LNCaP clone FGC (cell line): Measurements from ENCODE around the gene TFCP2L1.

Source experiments
- DNase-seq: peaks from one replicate; pipeline ENCODE4 v3.0.0-alpha.2; 2011; ENCODE audit warnings: low read depth
- H3K4me3 ChIP-seq: 2 replicates; pipeline ENCODE4 v1.5.1; 2011; ENCODE audit warnings: mild to moderate bottlenecking, low read depth, low read length, control low read depth
- TF ChIP-seq, protein P1 (sequence below): IDR thresholded peaks from 2 replicates; pipeline ENCODE4 v1.5.1; 2012; ENCODE audit warnings: mild to moderate bottlenecking; ENCODE audit not compliant: control insufficient read depth, insufficient read depth; ENCODE audit errors: extremely low read depth

TFCP2L1 gene

DNA sequence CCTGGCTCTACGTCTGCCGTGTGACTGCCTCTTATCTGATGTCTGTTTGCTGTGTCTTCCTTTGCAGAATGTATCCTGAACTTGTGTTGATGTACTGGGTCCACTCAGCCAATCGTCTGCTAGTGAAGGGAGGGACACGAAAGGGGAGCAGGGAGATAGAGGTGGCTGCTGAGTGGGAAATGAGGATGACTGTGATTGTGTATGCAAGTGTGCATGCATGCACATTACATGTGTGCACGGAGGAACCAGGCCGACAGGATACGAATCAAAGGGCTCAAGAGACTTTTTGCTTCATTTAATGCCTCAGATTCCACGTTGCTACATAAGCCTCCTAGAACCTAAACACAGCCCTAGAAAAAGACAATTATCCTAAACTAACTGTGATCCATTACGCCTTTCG lies 111.2 kb downstream of the TFCP2L1 start:
- no peak overlapping the region for H3K4me3 ChIP-seq
- TF ChIP-seq, protein P1, sequence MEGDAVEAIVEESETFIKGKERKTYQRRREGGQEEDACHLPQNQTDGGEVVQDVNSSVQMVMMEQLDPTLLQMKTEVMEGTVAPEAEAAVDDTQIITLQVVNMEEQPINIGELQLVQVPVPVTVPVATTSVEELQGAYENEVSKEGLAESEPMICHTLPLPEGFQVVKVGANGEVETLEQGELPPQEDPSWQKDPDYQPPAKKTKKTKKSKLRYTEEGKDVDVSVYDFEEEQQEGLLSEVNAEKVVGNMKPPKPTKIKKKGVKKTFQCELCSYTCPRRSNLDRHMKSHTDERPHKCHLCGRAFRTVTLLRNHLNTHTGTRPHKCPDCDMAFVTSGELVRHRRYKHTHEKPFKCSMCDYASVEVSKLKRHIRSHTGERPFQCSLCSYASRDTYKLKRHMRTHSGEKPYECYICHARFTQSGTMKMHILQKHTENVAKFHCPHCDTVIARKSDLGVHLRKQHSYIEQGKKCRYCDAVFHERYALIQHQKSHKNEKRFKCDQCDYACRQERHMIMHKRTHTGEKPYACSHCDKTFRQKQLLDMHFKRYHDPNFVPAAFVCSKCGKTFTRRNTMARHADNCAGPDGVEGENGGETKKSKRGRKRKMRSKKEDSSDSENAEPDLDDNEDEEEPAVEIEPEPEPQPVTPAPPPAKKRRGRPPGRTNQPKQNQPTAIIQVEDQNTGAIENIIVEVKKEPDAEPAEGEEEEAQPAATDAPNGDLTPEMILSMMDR, result no peak
- DNase-seq, result no peak

DNA sequence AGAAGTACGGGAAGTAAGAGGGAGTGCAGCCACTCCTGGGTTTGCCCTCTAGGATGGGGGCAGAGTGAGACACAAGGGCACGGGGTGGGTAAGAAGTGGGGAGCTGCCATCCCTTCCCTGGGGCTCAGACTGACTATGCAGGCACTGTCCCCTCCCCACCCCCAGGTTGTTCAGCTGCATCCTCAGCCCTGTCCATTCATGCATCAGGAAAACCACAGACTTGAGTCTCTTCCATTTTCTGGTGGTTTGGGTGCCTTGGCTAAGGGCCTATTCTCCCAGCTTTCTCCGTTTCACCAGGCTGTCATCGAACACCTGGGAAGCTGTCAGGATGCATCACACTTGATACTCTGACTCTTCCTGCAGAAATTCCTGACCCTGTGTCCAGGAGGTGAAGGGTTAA lies 111.9 kb downstream of the TFCP2L1 start:
- TF ChIP-seq, protein P1, result no peak
- DNase-seq, result no peak

GRCh38 chr2:121172456-121172855 lies 112.5 kb downstream of the TFCP2L1 start:
- H3K4me3 ChIP-seq, result no peak overlapping the region
- TF ChIP-seq, protein P1, result no peak
- no peak for DNase-seq

More for the DNA sequence above, 111.9 kb downstream of the TFCP2L1 start:
- no peak overlapping the region for H3K4me3 ChIP-seq

DNA sequence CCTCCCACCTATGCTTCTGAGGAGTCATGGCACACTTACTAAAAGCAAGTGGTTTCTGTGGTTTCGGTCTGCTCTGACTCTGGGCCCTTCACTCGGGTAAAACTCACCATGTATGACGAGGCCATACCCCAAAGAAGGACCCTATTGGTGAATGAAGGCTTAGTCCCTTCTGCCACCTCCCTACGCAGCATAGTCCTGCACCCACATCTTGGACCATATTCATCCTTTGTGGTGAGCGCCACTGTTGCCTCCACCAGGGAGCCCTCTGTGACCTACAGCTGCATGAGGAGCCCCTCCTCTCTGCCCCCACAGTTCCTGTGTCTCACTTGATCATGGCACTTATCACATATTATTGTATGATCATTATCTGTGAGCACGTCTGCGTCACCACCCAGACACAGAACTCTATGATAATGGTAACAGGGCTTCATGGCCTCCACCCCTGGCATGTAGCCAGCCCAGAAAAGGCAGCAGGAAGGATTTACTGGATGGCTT lies 113.3 kb downstream of the TFCP2L1 start:
- no peak for DNase-seq
- TF ChIP-seq, protein P1, result no peak
- no peak overlapping the region for H3K4me3 ChIP-seq

DNA sequence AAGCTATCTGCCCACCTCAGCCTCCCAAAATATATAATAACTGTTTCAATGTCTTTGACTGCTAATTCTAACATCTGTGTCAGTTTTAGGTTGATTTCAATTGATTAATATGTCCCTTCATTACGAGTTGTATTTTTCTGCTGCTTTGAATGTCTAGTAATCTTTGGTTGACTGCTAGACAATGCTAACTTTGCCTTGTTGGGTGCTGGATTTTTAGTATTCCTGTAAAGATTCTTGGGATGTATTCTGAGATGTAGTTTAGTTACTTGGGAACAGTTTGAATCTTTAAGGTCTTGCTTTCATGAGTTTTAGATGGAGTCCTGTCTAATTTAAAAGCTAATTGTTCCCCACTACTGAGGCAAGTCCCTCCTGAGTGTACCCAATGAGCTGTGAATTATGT lies 114.4 kb downstream of the TFCP2L1 start:
- TF ChIP-seq, protein P1, result no peak
- no peak for DNase-seq
- H3K4me3 ChIP-seq, result no peak overlapping the region

DNA sequence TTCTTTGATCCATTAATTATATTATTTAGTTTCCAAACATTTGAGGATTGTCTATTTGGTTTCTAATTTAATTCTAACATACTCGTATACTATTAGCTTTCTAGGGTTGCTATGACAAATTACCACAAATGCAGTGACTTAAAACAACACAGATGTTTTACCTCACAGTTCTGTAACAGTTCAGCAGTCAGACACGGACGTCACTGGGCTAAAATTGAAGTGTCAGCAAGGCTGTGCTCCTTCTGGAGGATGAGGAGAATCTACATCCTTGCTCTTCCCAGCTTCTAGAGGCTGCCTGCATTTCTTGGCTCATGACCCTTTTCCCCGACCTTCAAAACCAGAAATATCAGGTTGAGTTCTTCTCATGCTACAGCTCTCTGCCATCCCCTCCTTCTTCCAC lies 117.6 kb downstream of the TFCP2L1 start:
- TF ChIP-seq, protein P1, result no peak
- no peak overlapping the region for H3K4me3 ChIP-seq
- no peak for DNase-seq
